ENCODE measurements around the gene MTHFSD. TPM values are rescaled to one million over a fixed set of nuclear protein-coding genes. Genes with fewer than 3 reads are reported as not detected.

Gene MTHFSD
- total and polyA plus RNA-seq, 2 donors (not counting 3 experiments of a cell fraction or from before 2014, with no cell fraction given) = 16.7 to 21.1 TPM

GRCh38 chr16:86597880-86598606 lies 43.0 kb upstream of the MTHFSD start:
- ChIA-PET POLR2A (no interaction called here), CTCF (no interaction called here)
- Histone ChIP-seq H3K9ac (replicated peaks; ENCODE audit: extremely low read depth, insufficient read depth, low read length) (no peak overlapping the region), H4K20me1 (replicated peaks; ENCODE audit: control insufficient read depth, extremely low read depth, insufficient read depth, low read length) (no peaks in the 10 kb centered on the region), H3K9me3 (replicated peaks; ENCODE audit: control insufficient read depth, insufficient read depth, low read length) (no peaks in the 10 kb centered on the region), H3K79me2 (ENCODE audit: control insufficient read depth, insufficient read depth, low read length) (no peaks in the 10 kb centered on the region), H3K27ac (ENCODE audit: insufficient read depth, low read depth, low read length) (no peak overlapping the region), H3K9me1 (replicated peaks; ENCODE audit: control insufficient read depth, extremely low read depth, insufficient read depth, low read length) (no peaks in the 10 kb centered on the region), H3K4me3 (replicated peaks in 1 of 3; ENCODE audit: insufficient read depth in 1 of 3, low read depth in 1 of 3, low read length in 3 of 3) (no peak overlapping the region), H3K27me3 (ENCODE audit: control insufficient read depth in 2 of 2, insufficient read depth in 2 of 2, low read length in 2 of 2) (no peaks in the 10 kb centered on the region), H3K4me2 (ENCODE audit: insufficient read depth, low read length) (no peak overlapping the region), H2AFZ (ENCODE audit: low read depth, low read length) (no peak overlapping the region), H3K4me1 (ENCODE audit: control insufficient read depth, extremely low read depth, insufficient read depth, low read length) (peaks cover 6% of the 10 kb centered on the region), H3K36me3 (ENCODE audit: control insufficient read depth in 2 of 2, extremely low read depth in 1 of 2, insufficient read depth in 2 of 2, low read length in 2 of 2) (no peaks in the 10 kb centered on the region)
- DNase-seq (ENCODE audit: low read depth, low spot score) (no peak), FAIRE-seq (no peak)
- no TSS peak for BruUV-seq (replicated peaks)
- TF ChIP-seq MYC (IDR thresholded peaks at IDR 0.05; ENCODE audit: low read depth, low read length) = no peak
- no peak for TF ChIP-seq CTCF (IDR thresholded peaks at IDR 0.05; ENCODE audit: extremely low read depth in 1 of 2, insufficient read depth in 1 of 2, low read depth in 1 of 2, low read length in 2 of 2)
- TF ChIP-seq FOS (IDR thresholded peaks at IDR 0.05; ENCODE audit: borderline replicate concordance, insufficient read depth, low read length) = no peak
- TF ChIP-seq POLR2A (IDR thresholded peaks at IDR 0.05; ENCODE audit: low read depth, low read length) = no peak
- TF ChIP-seq GATA2 (IDR thresholded peaks at IDR 0.05; ENCODE audit: insufficient read depth, insufficient read length, low read depth, low read length) = no peak
- TF ChIP-seq MAX (IDR thresholded peaks at IDR 0.05; ENCODE audit: insufficient read depth, insufficient read length) = no peak
- no peak for TF ChIP-seq POLR2AphosphoS5 (IDR thresholded peaks at IDR 0.05; ENCODE audit: insufficient read depth, low read depth, low read length)
- TF ChIP-seq JUN (IDR thresholded peaks at IDR 0.05; ENCODE audit: borderline replicate concordance, insufficient read depth, insufficient read length, low read depth) = no peak
- no peak for TF ChIP-seq EZH2 (IDR thresholded peaks at IDR 0.05; ENCODE audit: borderline replicate concordance, low read depth, low read length, severe bottlenecking)
- intact Hi-C loops (cut with micrococcal nuclease) (no loop called here), dilution Hi-C loops (cut with MboI; ENCODE audit: extremely low pct_ligation_motif_present, low sequenced_read_pairs) (no loop called here)
